NCI-H146 treated with DMSO at 0.1 percent for 48 hours (cell line): Measurements from ENCODE around the gene CTNNA3.
"Not testable (repeated sequence)": the region's sequence is repeated elsewhere in the genome, so short reads cannot be mapped to it uniquely, and the experiment has no call there.

Experiments used
- DNase-seq: peaks from one replicate; lab custom pipeline; 2025; ENCODE audit not compliant: unreplicated experiment; lab: John Stamatoyannopoulos, UW

CTNNA3 gene

DNA sequence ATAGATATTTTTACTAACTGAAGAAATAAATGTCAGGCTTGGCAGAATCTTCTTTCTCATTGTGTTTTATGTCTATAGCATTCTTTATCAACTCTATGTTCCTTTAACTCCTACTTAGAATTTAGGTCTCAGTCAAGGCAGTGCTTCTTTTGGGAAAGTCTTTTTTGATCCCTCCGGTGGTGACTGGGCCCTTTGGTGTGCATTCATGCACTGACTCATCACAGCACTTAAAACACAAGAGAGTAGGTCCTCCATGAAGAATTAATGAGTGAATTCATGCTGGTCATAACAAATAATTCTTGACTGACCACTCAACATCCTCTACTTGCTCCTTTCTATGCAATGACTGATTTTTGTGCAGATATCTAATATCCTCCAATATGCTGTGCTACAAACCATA lies 1229.0 kb downstream of the CTNNA3 start:
- DNase-seq: no peak

DNA sequence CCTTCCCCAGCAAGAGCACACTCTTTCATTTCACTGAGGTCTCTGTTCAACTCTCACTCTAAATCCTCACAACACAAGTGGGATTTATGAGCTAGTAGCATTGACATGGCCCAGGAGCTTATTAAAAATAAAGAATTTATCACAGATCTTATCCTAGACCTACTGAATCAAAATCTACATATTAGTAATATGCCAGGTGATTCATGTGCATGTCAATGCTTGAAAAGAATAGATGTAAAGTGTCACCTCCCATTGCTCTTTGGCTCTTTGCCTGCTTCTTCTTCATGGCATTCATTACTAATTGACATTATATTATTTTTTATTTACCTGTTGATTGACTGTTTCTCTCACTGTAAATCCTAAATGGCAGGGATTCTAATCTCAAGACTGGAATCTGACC lies 1229.4 kb downstream of the CTNNA3 start:
- no peak for DNase-seq

DNA sequence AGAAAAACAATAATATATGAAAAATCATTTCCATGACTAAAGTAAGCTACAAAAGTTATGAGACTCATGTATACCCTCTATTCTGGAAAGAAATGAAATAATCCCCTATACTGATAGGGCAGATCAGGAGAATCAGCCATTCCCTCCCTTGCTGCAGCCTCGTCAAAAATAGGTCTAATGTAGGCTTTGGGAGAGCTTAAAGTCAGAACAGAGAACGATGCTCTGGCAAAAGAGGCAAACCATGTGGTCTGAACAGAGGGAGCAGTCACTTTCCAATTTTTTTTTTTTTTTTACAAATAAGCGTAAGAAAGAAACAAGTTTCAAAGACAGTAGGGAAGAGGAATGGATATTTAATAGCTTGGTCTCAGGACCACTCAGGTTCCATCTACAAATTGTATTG lies 1232.4 kb downstream of the CTNNA3 start:
- no peak for DNase-seq

DNA sequence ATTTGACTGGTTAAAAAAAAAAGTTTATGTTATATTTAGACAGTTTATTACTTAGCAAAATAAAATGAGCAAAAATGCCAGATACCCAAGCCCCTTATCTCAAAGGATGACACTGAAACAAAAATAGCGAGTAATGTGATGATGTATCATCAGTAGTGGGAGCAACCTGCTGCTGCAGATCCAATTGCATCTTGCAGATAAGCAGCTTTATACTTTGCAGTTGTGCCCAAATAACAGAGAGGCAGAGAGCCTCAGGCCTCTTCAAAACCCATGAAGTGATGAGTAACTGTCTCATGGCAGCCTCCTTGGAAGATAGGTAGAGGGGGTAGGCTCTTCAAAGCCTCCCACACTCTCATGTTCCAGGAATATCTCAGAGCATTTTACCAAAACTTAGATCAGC lies 1238.4 kb downstream of the CTNNA3 start:
- DNase-seq: no peak

DNA sequence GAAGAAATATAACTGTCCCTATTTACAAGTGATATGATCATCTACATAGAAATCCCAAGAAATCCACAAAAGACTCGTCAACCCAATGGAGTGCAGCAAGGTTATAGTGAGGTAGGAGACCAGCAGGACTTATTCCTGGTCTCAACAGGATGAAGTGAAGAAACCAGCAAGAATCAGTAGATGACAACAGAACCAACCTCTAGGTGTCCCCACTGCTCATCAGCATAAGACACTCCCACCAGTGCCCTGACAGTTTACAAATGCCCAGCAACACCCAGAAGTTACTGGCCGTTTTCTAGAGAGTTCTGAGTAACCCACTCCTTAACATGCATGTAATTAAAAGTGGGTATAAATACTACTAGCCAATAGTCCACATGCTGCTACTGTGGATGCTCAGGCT lies 1240.7 kb downstream of the CTNNA3 start:
- no peak for DNase-seq

GRCh38 chr10:66440568-66440967 lies 1255.4 kb downstream of the CTNNA3 start:
- no peak for DNase-seq

- no peak for DNase-seq
Measured at GRCh38 chr10:66414943-66415342, 1281.1 kb downstream of the CTNNA3 start.

GRCh38 chr10:66405566-66405965 lies 1290.4 kb downstream of the CTNNA3 start:
- no peak for DNase-seq

GRCh38 chr10:66398669-66399068 lies 1297.3 kb downstream of the CTNNA3 start:
- no peak for DNase-seq

DNA sequence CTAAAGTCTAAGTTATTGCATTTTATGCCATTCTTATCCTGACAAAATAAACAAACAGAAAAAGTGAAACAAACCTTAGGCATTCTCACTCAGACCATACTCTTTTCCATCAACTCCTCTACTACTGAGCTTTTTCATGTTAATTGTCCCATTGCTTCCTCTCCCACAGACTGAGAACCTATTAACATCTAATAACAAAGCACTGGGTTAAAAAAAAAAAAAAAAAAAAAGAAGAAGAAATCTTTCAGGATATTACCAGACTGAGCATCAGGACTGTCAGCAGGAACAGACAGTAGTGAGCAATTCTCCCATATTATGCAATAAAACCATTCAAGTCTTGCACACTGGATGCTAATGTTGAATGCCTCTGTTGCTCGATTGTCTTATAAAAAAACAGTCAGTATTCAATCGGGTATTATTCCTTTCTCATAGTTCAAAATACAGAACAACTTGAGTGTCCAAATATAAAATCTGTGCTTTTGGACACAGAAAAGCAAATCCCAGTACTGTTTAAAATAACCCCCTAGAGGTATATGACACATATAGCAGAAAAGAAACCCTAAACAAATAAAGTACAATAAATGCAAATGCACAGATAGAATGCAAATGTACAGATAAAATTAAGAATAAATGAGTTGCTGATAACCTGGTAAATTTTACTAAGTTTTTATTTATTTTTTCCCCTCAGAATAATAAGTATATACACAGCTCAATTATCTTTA lies 1301.5 kb downstream of the CTNNA3 start:
- DNase-seq: no peak

DNA sequence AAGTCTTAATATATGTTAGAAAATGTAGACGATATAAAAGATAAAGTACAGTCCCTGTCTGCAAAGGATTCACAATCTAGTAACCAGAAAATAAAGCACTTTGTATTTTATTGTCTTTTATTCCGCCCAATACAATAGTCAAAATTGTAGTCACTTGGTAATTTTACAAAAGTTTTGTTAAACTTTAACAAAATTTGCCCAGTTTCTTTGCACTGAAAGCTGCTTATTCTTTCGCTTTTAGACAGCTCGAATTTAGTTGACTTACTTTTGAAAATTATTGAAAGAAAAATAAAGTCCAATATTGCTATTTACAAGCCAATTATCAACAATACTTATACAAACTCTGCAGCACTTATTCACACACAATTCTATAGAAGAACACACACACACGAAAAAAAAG lies 1305.1 kb downstream of the CTNNA3 start:
- DNase-seq: no peak

DNA sequence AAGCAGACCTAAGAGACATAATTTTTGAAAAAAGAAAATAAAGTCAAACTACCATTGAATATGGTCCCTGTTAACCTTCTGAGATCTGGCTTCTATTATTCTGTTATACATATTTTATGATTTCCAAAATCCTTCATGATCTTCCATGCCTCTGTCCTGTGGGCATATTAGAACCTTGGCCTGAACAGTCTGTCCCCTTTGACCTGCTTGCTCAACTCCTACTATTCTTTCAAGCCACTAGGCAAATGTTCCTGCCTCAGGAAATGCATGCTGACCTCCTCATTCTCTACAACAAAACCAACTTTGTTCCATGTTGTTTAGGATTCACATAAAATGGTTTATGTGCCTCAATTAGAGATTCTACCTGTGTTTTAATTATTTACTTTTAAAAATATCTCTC lies 1315.0 kb downstream of the CTNNA3 start:
- no peak for DNase-seq

DNA sequence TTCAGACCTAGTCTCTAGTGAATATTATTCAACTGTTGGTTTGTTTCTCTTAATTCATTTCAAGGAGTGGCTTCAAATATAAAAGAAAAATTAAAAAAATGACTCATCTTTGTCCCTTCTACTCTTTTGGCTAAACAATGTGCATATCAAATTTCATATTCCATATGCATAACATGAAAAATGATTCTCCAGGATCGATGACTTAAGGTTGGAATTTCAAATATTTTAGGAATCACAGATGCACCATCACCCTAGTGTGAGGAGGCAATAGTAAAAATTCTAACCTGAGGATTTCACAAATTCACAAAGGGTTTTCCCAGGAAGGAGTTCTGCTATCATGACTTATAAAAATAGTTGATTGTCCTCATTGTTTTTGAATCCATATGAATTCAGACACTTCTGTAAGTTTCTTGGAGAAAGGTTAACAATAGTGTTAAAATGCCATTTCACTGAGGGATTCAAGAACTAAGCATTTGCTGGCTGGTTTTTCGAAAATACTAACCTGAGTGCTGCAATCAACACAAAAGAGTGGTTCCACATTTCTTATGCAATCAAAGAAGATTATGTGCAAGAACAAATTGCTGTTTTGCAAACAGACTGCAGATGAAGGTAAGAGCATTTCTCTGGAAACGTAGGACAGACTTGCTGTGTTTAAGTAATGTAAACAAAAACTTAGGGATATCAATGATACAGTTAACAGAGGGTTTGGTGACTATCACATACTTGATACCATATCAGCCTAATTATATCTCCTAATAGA lies 1317.7 kb downstream of the CTNNA3 start:
- DNase-seq: no peak

DNA sequence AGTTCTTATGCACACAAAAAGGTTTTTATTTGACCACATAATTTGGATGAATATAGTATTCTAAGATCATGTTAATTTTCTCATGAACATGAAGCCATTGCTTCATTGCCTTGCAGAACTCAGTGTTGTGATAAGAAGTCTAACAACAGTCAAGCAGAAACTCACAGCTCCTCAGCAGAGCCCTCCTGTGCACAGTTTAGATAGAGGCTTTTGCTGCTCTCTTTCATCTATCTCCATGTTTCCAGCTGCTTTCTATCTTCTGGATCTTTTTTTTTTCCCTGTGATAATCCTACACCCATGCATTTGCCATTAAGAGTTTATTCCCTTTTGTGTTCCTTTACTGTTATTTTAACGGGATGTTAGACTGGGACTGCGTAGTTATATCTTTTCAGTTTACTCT lies 1327.8 kb downstream of the CTNNA3 start:
- no peak for DNase-seq

- DNase-seq: no peak
Measured at GRCh38 chr10:66366163-66366562, 1329.8 kb downstream of the CTNNA3 start.

DNA sequence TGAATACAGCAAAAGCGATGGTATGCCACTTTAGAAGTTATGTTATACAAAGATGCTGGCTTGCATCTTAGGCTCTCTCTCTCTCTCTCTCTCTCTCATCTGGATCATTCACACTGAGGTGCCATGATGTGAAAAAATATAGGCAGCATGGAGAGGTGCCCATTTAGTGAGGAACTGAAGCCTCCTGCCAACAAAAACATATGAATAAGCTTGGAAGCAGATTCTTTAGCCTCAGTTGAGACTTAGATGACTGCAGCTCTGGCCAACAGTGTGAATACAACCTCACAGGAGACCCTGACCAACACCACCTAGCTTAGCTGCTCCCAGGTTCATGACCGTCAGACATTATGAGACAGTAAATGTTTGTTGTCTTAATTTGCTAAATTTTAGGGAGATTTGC lies 1330.3 kb downstream of the CTNNA3 start:
- no peak for DNase-seq

GRCh38 chr10:66362522-66362921 lies 1333.5 kb downstream of the CTNNA3 start:
- no peak for DNase-seq

DNA sequence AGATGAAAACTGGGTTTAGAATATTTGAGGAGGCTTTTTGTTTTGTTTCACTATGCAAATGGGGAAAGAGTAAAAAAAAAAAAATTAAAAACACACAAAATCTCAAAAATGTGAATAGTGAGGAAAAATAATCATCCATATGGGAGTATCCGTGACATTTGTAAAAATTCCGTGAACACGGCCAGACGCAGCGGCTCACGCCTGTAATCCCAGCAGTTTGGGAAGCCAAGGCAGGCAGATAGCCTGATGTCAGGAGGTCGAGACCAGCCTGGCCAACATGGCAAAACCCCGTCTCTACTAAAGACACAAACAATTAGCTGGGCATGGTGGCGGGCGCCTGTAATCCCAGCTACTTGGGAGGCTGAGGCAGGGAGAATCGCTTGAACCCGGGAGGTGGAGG lies 1342.2 kb downstream of the CTNNA3 start:
- DNase-seq: not testable (repeated sequence)

DNA sequence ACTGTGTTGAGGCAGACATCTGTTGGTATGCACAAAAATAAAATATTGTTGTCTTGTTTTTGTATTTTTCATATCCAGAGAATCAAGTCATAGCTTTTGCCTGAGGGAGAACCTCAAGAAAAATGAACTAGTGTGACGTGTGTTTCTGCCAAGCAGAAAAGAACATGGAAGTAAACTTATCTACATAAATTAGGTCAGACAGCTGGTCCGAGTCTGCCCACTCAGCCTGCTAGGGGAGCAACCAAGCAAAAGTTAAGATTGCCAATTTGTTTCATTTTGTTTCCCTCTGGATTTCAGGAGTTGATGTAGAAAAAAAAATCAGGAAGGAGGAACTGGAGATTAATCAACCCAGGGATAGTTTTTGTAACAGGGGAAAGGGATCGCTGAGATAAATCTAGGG lies 1342.6 kb downstream of the CTNNA3 start:
- DNase-seq: no peak

GRCh38 chr10:66350622-66351399 lies 1345.2 kb downstream of the CTNNA3 start:
- no peak for DNase-seq

GRCh38 chr10:66349726-66350125 lies 1346.3 kb downstream of the CTNNA3 start:
- no peak for DNase-seq

DNA sequence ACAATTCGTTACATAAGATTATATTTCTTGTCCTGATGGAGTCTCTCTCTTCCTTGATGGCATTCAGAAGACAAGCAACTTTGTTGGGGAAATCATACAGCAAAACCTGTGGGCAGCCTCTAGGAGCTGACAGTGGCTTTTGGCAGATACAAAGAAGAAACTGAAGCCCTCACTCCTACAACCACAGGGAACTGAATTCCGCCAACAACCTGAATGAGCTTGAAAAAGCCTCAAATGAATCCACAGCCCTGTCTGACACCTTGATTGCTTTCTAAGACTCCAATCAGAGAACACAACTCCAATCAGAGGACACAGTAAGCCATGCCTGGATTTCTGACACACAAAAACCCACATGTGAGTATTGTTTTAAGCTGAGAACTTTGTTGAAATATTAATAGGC lies 1346.9 kb downstream of the CTNNA3 start:
- DNase-seq: no peak
